KMS-11 (cell line): ENCODE results near the gene PNMA6E.

ENCODE experiments used
- H2AFZ ChIP-seq: fragments of 200-600 bp; sonication (generic); 2 replicates; pipeline ENCODE4 v1.6.1; 2016; ENCODE audit warnings: antibody characterized with exemption, mixed run types, low read depth
- H3K27ac ChIP-seq: fragments of 200-600 bp; sonication (generic); 2 replicates; pipeline ENCODE4 v1.6.1; 2016; ENCODE audit warnings: mild to moderate bottlenecking, mixed run types
- H3K27me3 ChIP-seq: fragments of 200-600 bp; sonication (generic); 2 replicates; pipeline ENCODE4 v1.6.1; 2017; ENCODE audit warnings: mild to moderate bottlenecking, low read depth, mixed run types, moderate library complexity; ENCODE audit not compliant: insufficient read depth
- H3K36me3 ChIP-seq: fragments of 200-600 bp; sonication (generic); 2 replicates; pipeline ENCODE4 v1.6.1; 2017; ENCODE audit warnings: mild to moderate bottlenecking, mixed run types; ENCODE audit not compliant: insufficient read depth
- H3K4me1 ChIP-seq: fragments of 200-600 bp; sonication (generic); 2 replicates; pipeline ENCODE4 v1.6.1; 2016; ENCODE audit warnings: mild to moderate bottlenecking, low read depth, mixed run types; ENCODE audit not compliant: poor library complexity, severe bottlenecking
- H3K4me2 ChIP-seq: fragments of 200-600 bp; sonication (generic); 2 replicates; pipeline ENCODE4 v1.7.0; 2016; ENCODE audit warnings: mild to moderate bottlenecking, mixed run types
- H3K4me3 ChIP-seq: fragments of 200-600 bp; sonication (generic); IDR thresholded peaks from 2 replicates; pipeline ENCODE4 v1.6.1; 2017; ENCODE audit warnings: low read depth, low read length, mixed read lengths; ENCODE audit not compliant: insufficient read depth
- H3K79me2 ChIP-seq: fragments of 200-600 bp; sonication (generic); 2 replicates; pipeline ENCODE4 v1.6.1; 2016; ENCODE audit warnings: low read depth, mixed run types; ENCODE audit not compliant: insufficient read depth
- H3K9ac ChIP-seq: fragments of 200-600 bp; sonication (generic); 2 replicates; pipeline ENCODE4 v1.6.1; 2016; ENCODE audit warnings: mild to moderate bottlenecking, mixed run types
- H4K20me1 ChIP-seq: fragments of 200-600 bp; sonication (generic); 2 replicates; pipeline ENCODE4 v1.6.1; 2016; ENCODE audit warnings: mild to moderate bottlenecking, mixed run types; ENCODE audit not compliant: insufficient read depth
- TF ChIP-seq, protein P1 (sequence below): fragments of 200-600 bp; sonication (generic); conservative IDR thresholded peaks from 2 replicates; pipeline ENCODE4 v1.6.1; 2017; ENCODE audit warnings: low read depth, mild to moderate bottlenecking, antibody characterized with exemption, low read length, moderate library complexity, mixed read lengths

Gene PNMA6E

DNA sequence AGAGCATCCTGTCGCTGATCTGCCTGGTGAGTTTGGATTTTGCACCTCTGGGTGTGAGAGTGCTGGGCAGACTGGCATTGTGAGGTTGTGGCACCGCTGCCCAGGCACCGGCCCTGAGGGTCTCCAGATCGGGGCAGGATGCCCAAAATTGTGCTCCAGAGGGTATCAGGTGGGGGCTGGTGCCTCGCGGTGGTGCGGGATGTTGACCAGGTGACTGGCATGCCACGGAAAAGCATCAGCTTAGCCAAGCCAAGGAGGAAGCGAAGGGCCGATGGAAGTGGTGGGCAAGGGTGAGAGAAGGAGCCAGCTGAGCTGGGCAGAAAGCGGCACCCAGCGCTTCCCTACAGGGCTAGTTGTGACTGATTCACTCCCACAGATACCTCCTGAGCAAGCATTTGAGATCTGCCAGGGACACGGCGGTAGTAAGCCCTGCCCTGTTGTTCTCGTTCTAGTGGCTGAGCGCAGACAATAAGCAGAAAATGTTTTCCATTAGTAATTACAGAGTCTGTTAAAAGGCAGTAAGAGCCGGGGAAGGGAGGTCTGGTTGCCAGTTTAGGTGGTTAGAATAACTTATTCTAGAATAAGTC lies 10.9 kb upstream of the PNMA6E start:
- no peak overlapping the region for H3K4me3 ChIP-seq
- H4K20me1 ChIP-seq = no peaks in the 10 kb centered on the region
- no peaks in the 10 kb centered on the region for H3K79me2 ChIP-seq
- H3K27ac ChIP-seq = no peak overlapping the region
- TF ChIP-seq, protein P1, sequence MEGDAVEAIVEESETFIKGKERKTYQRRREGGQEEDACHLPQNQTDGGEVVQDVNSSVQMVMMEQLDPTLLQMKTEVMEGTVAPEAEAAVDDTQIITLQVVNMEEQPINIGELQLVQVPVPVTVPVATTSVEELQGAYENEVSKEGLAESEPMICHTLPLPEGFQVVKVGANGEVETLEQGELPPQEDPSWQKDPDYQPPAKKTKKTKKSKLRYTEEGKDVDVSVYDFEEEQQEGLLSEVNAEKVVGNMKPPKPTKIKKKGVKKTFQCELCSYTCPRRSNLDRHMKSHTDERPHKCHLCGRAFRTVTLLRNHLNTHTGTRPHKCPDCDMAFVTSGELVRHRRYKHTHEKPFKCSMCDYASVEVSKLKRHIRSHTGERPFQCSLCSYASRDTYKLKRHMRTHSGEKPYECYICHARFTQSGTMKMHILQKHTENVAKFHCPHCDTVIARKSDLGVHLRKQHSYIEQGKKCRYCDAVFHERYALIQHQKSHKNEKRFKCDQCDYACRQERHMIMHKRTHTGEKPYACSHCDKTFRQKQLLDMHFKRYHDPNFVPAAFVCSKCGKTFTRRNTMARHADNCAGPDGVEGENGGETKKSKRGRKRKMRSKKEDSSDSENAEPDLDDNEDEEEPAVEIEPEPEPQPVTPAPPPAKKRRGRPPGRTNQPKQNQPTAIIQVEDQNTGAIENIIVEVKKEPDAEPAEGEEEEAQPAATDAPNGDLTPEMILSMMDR = no peak
- no peaks in the 10 kb centered on the region for H3K27me3 ChIP-seq
- no peaks in the 10 kb centered on the region for H3K36me3 ChIP-seq
- peaks cover 5% of the 10 kb centered on the region for H3K4me1 ChIP-seq
- H3K9ac ChIP-seq = peak overlapping the region; percentile 35; the same call in 1 of the 2 replicates
- peak overlapping the region; percentile 57; the same call in 1 of the 2 replicates for H3K4me2 ChIP-seq
- H2AFZ ChIP-seq = peak overlapping the region; percentile 86

DNA sequence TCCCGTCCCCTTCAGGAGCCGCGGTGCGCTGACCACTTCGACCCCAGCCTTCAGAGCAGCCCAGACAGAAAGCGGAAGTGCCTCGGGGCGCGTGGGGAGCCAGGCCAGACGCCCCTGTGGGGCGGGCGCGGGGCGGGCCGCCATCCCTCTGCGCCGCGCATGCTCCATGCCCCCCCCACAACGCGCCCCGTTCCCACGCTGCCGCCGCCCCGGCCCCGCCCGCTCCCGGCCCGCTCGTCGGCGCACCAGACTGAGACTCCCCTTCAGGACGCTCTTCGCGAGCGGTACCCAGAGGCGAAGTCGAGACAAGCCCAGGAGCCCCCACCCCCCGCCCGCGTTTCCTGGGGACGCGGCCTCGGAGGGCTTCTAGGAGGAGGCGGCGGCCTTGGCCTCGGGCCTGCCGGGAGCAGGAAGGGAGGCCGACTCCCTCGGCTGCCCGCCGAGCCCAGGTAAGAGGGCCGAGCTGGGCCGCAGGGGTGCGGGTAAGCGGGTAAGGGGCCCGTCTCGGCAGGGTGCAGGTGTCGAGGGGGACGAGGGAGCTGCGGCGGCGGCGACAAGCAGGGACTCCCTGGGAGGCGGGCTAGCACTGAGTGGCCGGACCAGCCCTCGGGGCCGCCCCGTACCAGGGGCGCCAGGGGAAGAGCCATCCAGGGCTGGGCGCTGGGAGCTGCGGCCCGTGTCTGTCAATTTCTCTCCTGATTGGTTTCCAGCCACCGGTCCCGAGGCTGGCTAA lies 10.3 kb upstream of the PNMA6E start, which contains the start of gene ZFP92:
TSS of gene ZFP92 (plus strand) at position 218 of the 733 bp plus-strand sequence. CDS start 6,851 bp downstream, outside the sequence.
- H3K9ac ChIP-seq = peak within 1 kb of the TSS; percentile 35; the same call in 1 of the 2 replicates
- peaks cover 5% of the 10 kb centered on the region for H3K4me1 ChIP-seq
- H3K4me3 ChIP-seq = no peak within 1 kb of the TSS
- H3K27ac ChIP-seq = no peak within 1 kb of the TSS
- H3K36me3 ChIP-seq = no peaks in the 10 kb centered on the region
- no peaks in the 10 kb centered on the region for H3K79me2 ChIP-seq
- no peaks in the 10 kb centered on the region for H4K20me1 ChIP-seq
- H3K4me2 ChIP-seq = peak within 1 kb of the TSS; percentile 57; the same call in 1 of the 2 replicates
- no peaks in the 10 kb centered on the region for H3K27me3 ChIP-seq
- peak within 1 kb of the TSS; percentile 86 for H2AFZ ChIP-seq
- TF ChIP-seq, protein P1 = no peak

GRCh38 chrX:153410888-153411254 lies 9.7 kb upstream of the PNMA6E start:
- peak overlapping the region; percentile 86 for H2AFZ ChIP-seq
- H3K27me3 ChIP-seq = no peaks in the 10 kb centered on the region
- H3K4me2 ChIP-seq = peak overlapping the region; percentile 42; the same call in 1 of the 2 replicates

GRCh38 chrX:153410373-153410772 lies 9.2 kb upstream of the PNMA6E start:
- TF ChIP-seq, protein P1 = no peak
- H3K4me2 ChIP-seq = no peak overlapping the region; the same call in 1 of the 2 replicates
- H3K27ac ChIP-seq = no peak overlapping the region
- no peak overlapping the region; the same call in 1 of the 2 replicates for H2AFZ ChIP-seq
- no peaks in the 10 kb centered on the region for H3K27me3 ChIP-seq
- H4K20me1 ChIP-seq = no peaks in the 10 kb centered on the region
- H3K4me3 ChIP-seq = no peak overlapping the region
- H3K79me2 ChIP-seq = no peaks in the 10 kb centered on the region
- peaks cover 5% of the 10 kb centered on the region for H3K4me1 ChIP-seq
- H3K9ac ChIP-seq = no peak overlapping the region
- no peaks in the 10 kb centered on the region for H3K36me3 ChIP-seq

More at GRCh38 chrX:153410888-153411254, 9.7 kb upstream of the PNMA6E start:
- no peak overlapping the region for H3K4me3 ChIP-seq
- no peak overlapping the region for H3K27ac ChIP-seq
- TF ChIP-seq, protein P1 = no peak
- peaks cover 5% of the 10 kb centered on the region for H3K4me1 ChIP-seq
- peak overlapping the region; percentile 35; the same call in 1 of the 2 replicates for H3K9ac ChIP-seq
- H3K36me3 ChIP-seq = no peaks in the 10 kb centered on the region
- H4K20me1 ChIP-seq = no peaks in the 10 kb centered on the region
- H3K79me2 ChIP-seq = no peaks in the 10 kb centered on the region
